ENCODE measurements around the gene GGT5. TPM values are rescaled to one million over a fixed set of nuclear protein-coding genes. Genes with fewer than 3 reads are reported as not detected.
A peak's percentile ranks its signal among the peaks of the same experiment; 100 is the strongest.

The GGT5 gene
- total RNA-seq, 4 donors from 2014 or later: 26.3 to 38.9 (median 34.7) TPM

DNA sequence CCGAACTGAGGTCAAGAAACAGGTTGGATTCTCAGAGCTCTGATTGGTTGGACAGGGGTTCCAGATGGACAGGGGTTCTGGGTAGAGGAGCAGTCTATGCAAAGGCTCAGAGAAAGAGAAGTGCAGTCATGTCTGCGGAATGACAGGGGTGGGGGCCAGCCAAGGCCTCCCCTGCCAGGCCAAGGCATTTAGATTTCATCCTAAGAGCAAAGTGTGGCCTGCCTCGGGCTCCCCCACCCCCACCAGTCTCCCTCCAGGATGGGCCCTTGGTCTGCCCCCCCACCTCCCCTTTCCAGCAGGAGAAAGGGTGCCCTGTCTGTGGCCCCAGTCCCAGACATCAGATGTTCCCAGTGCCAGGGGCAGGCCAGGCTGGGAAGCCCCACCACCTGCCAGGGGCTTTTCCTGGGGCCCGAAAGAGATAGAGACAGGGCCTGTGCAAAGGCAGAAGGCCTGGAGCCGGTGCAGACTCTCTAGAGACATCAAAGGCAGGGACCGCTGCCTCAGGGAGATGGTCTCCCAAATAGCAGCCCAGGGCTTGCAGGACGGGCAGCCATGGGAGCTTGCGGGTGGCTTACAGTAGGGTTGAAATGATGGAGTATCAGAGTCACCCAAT lies 54.2 kb downstream of the GGT5 start:
- H3K4me1 ChIP-seq: peaks cover 0 to 19% (median 4%) of the 10 kb centered on the region in 3 donors
- TF ChIP-seq POLR2A (IDR thresholded peaks at IDR 0.05) (no peak), POLR2AphosphoS5 (IDR thresholded peaks at IDR 0.05) (no peak), EP300 (IDR thresholded peaks at IDR 0.05) (no peak)
- TF ChIP-seq, protein P1, sequence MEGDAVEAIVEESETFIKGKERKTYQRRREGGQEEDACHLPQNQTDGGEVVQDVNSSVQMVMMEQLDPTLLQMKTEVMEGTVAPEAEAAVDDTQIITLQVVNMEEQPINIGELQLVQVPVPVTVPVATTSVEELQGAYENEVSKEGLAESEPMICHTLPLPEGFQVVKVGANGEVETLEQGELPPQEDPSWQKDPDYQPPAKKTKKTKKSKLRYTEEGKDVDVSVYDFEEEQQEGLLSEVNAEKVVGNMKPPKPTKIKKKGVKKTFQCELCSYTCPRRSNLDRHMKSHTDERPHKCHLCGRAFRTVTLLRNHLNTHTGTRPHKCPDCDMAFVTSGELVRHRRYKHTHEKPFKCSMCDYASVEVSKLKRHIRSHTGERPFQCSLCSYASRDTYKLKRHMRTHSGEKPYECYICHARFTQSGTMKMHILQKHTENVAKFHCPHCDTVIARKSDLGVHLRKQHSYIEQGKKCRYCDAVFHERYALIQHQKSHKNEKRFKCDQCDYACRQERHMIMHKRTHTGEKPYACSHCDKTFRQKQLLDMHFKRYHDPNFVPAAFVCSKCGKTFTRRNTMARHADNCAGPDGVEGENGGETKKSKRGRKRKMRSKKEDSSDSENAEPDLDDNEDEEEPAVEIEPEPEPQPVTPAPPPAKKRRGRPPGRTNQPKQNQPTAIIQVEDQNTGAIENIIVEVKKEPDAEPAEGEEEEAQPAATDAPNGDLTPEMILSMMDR (IDR thresholded peaks at IDR 0.05): peak in 1 of 4 experiments; percentile 6
- H3K27me3 ChIP-seq: no peaks in the 10 kb centered on the region
- H3K27ac ChIP-seq: no peak overlapping the region
- H3K9me3 ChIP-seq: no peaks in the 10 kb centered on the region
- H3K36me3 ChIP-seq: peaks cover 0 to 28% of the 10 kb centered on the region in 2 donors
- no peak overlapping the region for H3K4me3 ChIP-seq
- ATAC-seq: no peak
- 96 to 100% methylated on average over 1 to 4 of the region's 8 CpGs for WGBS, 2 donors (ENCODE audit: low coverage in 1 of 2)

DNA sequence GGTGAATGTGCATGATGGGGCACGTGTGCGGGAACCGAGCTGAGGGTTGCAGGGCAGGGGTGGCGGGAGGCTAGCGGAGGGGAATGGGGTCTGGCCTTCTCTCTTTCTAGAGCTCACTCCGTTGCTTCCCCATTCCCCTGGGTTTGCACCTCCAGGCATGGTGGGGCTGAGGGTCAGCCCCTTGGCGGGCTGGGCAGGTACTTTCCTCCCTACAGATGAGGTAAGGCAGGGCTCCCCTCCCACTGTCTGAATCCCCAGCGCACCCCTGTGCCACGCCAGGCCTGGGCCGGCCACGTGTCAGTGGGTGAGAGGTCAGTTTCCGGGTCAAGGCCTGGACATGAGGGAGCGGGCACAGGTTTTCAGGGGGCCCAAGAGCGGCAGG lies 54.7 kb downstream of the GGT5 start:
- Histone ChIP-seq H3K27ac (no peak overlapping the region), H3K36me3 (peaks cover 0 to 29% of the 10 kb centered on the region in 2 donors), H3K4me1 (peaks cover 0 to 19% (median 4%) of the 10 kb centered on the region in 3 donors), H3K27me3 (no peaks in the 10 kb centered on the region), H3K4me3 (no peak overlapping the region), H3K9me3 (no peaks in the 10 kb centered on the region)
- TF ChIP-seq POLR2A (IDR thresholded peaks at IDR 0.05): no peak
- TF ChIP-seq POLR2AphosphoS5 (IDR thresholded peaks at IDR 0.05): no peak
- TF ChIP-seq, protein P1 (IDR thresholded peaks at IDR 0.05): no peak
- no peak for TF ChIP-seq EP300 (IDR thresholded peaks at IDR 0.05)
- WGBS, 2 donors (ENCODE audit: low coverage in 1 of 2): 90% methylated on average over 2 of the region's 14 CpGs; no CpG with 5 or more reads in 1 of the 2 donors
- ATAC-seq: peak; percentile 3

DNA sequence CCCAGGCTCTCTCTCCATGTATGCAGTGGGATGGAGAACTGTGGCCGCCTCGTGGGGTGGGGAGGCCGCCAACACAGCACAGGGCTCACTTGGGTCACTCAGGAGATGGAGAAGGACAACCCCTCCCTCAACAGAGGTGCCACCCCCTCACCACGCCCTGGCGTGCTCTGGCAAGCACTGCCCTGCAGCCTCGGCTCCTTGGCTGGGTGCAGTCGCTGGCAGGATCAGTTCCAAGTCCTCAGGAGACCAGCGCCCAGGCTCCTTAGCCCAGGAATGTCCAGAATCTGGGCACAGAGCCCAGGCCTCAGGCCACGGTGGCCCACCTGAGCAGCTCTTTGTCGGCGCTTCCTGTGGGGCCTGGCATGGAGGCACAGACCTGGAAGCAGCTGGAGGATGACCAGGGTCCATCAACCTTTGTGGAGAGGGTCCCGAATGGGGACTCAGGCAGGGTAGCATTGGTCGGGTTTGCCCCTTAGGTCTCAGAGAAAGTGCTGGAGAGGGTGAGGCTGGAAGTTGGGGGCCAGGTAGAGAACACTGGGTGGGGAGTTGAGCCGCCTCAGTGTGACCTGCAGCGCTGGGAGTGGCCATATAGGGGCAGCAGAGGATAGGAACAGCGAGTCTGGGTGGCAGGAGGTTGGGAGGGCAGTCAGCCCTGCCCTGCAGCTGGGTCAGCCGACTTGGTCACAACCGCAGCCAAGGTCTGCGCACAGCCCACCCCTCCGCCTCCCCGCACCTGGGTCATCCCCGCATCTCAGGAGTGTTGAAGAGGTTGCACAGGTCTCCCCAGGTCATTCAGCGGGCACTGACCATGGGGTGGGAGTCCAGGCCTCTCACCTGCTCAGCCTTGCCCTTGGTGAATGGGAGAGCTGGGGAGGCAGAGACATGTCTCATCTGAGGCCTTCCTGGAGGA lies 55.4 kb downstream of the GGT5 start:
- Histone ChIP-seq H3K4me1 (peaks cover 0 to 19% (median 4%) of the 10 kb centered on the region in 3 donors), H3K4me3 (no peak overlapping the region), H3K27me3 (no peaks in the 10 kb centered on the region), H3K9me3 (no peaks in the 10 kb centered on the region), H3K27ac (no peak overlapping the region), H3K36me3 (peaks cover 0 to 29% of the 10 kb centered on the region in 2 donors)
- TF ChIP-seq, protein P1 (IDR thresholded peaks at IDR 0.05): peak in 3 of 4 experiments; percentile 88 to 92 (median 91)
- TF ChIP-seq POLR2A (IDR thresholded peaks at IDR 0.05): no peak
- peak; percentile 87 for ATAC-seq
- 0% methylated on average over 2 of the region's 23 CpGs; no CpG with 5 or more reads in 1 of the 2 donors for WGBS, 2 donors (ENCODE audit: low coverage in 1 of 2)

DNA sequence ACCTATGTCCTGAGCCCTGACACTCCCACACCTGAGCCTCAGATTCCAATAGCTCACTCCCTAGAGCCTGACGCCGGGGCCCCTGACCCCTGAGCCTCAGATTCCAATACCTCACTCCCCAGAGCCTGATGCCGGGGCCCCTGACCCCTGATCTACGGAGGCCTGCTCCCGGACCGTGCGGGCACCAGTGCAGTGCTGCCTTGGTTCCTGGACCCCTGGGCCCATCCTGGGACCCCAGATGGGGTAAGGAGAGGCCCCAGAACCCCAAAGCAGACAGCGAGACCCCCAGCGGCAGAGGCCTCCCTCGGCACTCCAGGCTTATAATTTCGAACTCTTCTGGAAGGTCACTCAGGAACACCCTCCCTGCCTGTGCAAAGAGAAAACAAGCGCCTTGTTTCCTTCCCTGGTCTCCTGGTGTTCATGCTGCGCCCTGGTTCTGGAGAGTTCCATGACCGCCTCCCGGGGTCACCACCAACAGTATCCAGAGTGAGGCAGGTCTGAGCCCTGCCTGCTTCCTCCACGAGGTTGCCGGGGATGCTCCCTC lies 56.1 kb downstream of the GGT5 start:
- Histone ChIP-seq H3K27ac (no peak overlapping the region), H3K9me3 (no peaks in the 10 kb centered on the region), H3K4me1 (peaks cover 0 to 19% (median 4%) of the 10 kb centered on the region in 3 donors), H3K36me3 (peaks cover 0 to 29% of the 10 kb centered on the region in 2 donors), H3K27me3 (no peaks in the 10 kb centered on the region), H3K4me3 (no peak overlapping the region)
- TF ChIP-seq, protein P1 (IDR thresholded peaks at IDR 0.05): no peak
- TF ChIP-seq EP300 (IDR thresholded peaks at IDR 0.05): no peak
- TF ChIP-seq POLR2A (IDR thresholded peaks at IDR 0.05): no peak
- no peak for TF ChIP-seq POLR2AphosphoS5 (IDR thresholded peaks at IDR 0.05)
- WGBS, 2 donors (ENCODE audit: low coverage in 1 of 2): 70% methylated on average over 2 of the region's 17 CpGs; no CpG with 5 or more reads in 1 of the 2 donors
- ATAC-seq: no peak
